Left ventricle myocardium inferior (tissue), 1 donor: ENCODE measurements around the gene TCHHL1. TPM values are rescaled to one million over a fixed set of nuclear protein-coding genes. Genes with fewer than 3 reads are reported as not detected.

Source experiments
- DNase-seq: peaks from one replicate; pipeline ENCODE4 v3.0.0-alpha.2; 2020
- H3K27ac ChIP-seq: fragments of 200-600 bp; replicated peaks from 2 replicates; pipeline ENCODE4 v1.8.0; 2021
- H3K27me3 ChIP-seq: fragments of 200-600 bp; 2 replicates; pipeline ENCODE4 v1.8.0; 2021; ENCODE audit warnings: low read depth
- H3K36me3 ChIP-seq: fragments of 200-600 bp; 2 replicates; pipeline ENCODE4 v1.8.0; 2021
- H3K4me1 ChIP-seq: fragments of 200-600 bp; 2 replicates; pipeline ENCODE4 v1.8.0; 2021
- H3K4me3 ChIP-seq: fragments of 200-600 bp; 2 replicates; pipeline ENCODE4 v1.8.0; 2021; ENCODE audit warnings: mild to moderate bottlenecking, moderate library complexity
- H3K9me3 ChIP-seq: fragments of 200-600 bp; replicated peaks from 2 replicates; pipeline ENCODE4 v1.8.0; 2021
- CTCF ChIP-seq: fragments of 200-600 bp; IDR thresholded peaks from 2 replicates; pipeline ENCODE4 v1.8.0; 2021; ENCODE audit warnings: antibody characterized with exemption, mild to moderate bottlenecking, borderline replicate concordance
- intact Hi-C: fragments of 100-400 bp; cut with micrococcal nuclease; formaldehyde crosslinking; loops from one replicate; pipeline ENCODE4 v1.11.0; 2022
- total RNA-seq: library from RNA; stranded (reverse); fragmentation: NEBNext Ultra II Directional; extraction: Animal tissue kit (Norgen Biotek cat#: 25700); gene quantifications from one replicate; pipeline ENCODE4 v1.2.1, GENCODE V29; 2021
- donor health status: DM: no; HTN: yes; CAD: no; lungs with severe emphysema.

The TCHHL1 gene
- total RNA-seq, 1 donor from 2014 or later: not detected

GRCh38 chr1:152050886-152051675, 37.8 kb downstream of the TCHHL1 start:
- intact Hi-C loops: loop anchor here (10.0 kb wide), 1 partner anchor 404 kb away; no protein-coding TSS in a partner anchor
- no peak overlapping the region for H3K4me3 ChIP-seq
- no peak for TF ChIP-seq CTCF
- peaks cover 34% of the 10 kb centered on the region for H3K27me3 ChIP-seq
- peaks cover 19% of the 10 kb centered on the region for H3K4me1 ChIP-seq
- H3K36me3 ChIP-seq: no peaks in the 10 kb centered on the region
- no peaks in the 10 kb centered on the region for H3K9me3 ChIP-seq
- no peak overlapping the region for H3K27ac ChIP-seq
- no peak for DNase-seq

GRCh38 chr1:152049291-152050083, 39.4 kb downstream of the TCHHL1 start:
- H3K4me1 ChIP-seq: peaks cover 19% of the 10 kb centered on the region
- no peaks in the 10 kb centered on the region for H3K36me3 ChIP-seq
- H3K4me3 ChIP-seq: no peak overlapping the region
- TF ChIP-seq CTCF: no peak
- no peaks in the 10 kb centered on the region for H3K9me3 ChIP-seq
- peaks cover 19% of the 10 kb centered on the region for H3K27me3 ChIP-seq
- H3K27ac ChIP-seq: peak overlapping the region; percentile 91
- intact Hi-C loops: loop anchor here (10.0 kb wide), 1 partner anchor 405 kb away; no protein-coding TSS in a partner anchor
- DNase-seq: no peak

GRCh38 chr1:152048416-152049009, 40.4 kb downstream of the TCHHL1 start:
- intact Hi-C loops: no loop called here
- TF ChIP-seq CTCF: no peak
- peaks cover 10% of the 10 kb centered on the region for H3K27me3 ChIP-seq
- peak; percentile 43 for DNase-seq
- peak overlapping the region; percentile 43 for H3K4me3 ChIP-seq
- no peaks in the 10 kb centered on the region for H3K36me3 ChIP-seq
- peak overlapping the region; percentile 91 for H3K27ac ChIP-seq
- no peaks in the 10 kb centered on the region for H3K9me3 ChIP-seq
- peaks cover 19% of the 10 kb centered on the region for H3K4me1 ChIP-seq

- Histone ChIP-seq H3K36me3 (no peaks in the 10 kb centered on the region), H3K9me3 (no peaks in the 10 kb centered on the region), H3K4me3 (peak overlapping the region; percentile 43), H3K27me3 (peaks cover 3% of the 10 kb centered on the region), H3K4me1 (peaks cover 19% of the 10 kb centered on the region), H3K27ac (peak overlapping the region; percentile 91)
- intact Hi-C loops: no loop called here
- peak; percentile 71 for TF ChIP-seq CTCF
- DNase-seq: peak; percentile 90
Measured at GRCh38 chr1:152047730-152048415, 41.0 kb downstream of the TCHHL1 start.

- H3K36me3 ChIP-seq: no peaks in the 10 kb centered on the region
- TF ChIP-seq CTCF: no peak
- intact Hi-C loops: no loop called here
- H3K27me3 ChIP-seq: no peaks in the 10 kb centered on the region
- no peak for DNase-seq
- no peaks in the 10 kb centered on the region for H3K9me3 ChIP-seq
- H3K27ac ChIP-seq: peak overlapping the region; percentile 91
- H3K4me3 ChIP-seq: peak overlapping the region; percentile 43
- H3K4me1 ChIP-seq: peaks cover 19% of the 10 kb centered on the region
Measured at GRCh38 chr1:152047413-152047729, 41.5 kb downstream of the TCHHL1 start.
